HEK293 (cell line): ENCODE measurements around the gene FBL.

Source experiments
- ATF2 ChIP-seq: fragments of 450-650 bp; formaldehyde crosslinking; IDR thresholded peaks from 2 replicates; pipeline ENCODE4 v1.5.1; 2016; ENCODE audit warnings: missing biosample characterization, missing genetic modification characterization, low read depth
- KLF16 ChIP-seq: fragments of 450-650 bp; formaldehyde crosslinking; IDR thresholded peaks from 2 replicates; pipeline ENCODE4 v1.5.1; 2017; ENCODE audit warnings: missing biosample characterization, missing genetic modification characterization
- ZIC2 ChIP-seq: fragments of 450-650 bp; formaldehyde crosslinking; IDR thresholded peaks from 2 replicates; pipeline ENCODE4 v1.5.1; 2016; ENCODE audit warnings: missing biosample characterization, missing genetic modification characterization
- ZNF121 ChIP-seq: fragments of 450-650 bp; formaldehyde crosslinking; IDR thresholded peaks from 2 replicates; pipeline ENCODE4 v1.5.1; 2016; ENCODE audit warnings: missing biosample characterization, missing genetic modification characterization
- ZNF362 ChIP-seq: fragments of 450-650 bp; formaldehyde crosslinking; IDR thresholded peaks from 2 replicates; pipeline ENCODE4 v1.5.1; 2016; ENCODE audit warnings: missing biosample characterization, missing genetic modification characterization
- ZNF777 ChIP-seq: fragments of 450-650 bp; formaldehyde crosslinking; IDR thresholded peaks from 2 replicates; pipeline ENCODE4 v1.5.1; 2017; ENCODE audit warnings: missing biosample characterization, missing genetic modification characterization, borderline replicate concordance
- TF ChIP-seq, protein P1 (sequence below): fragments of 450-650 bp; formaldehyde crosslinking; IDR thresholded peaks from 2 replicates; pipeline ENCODE4 v1.5.1; 2017; ENCODE audit warnings: missing biosample characterization, missing genetic modification characterization
- TF ChIP-seq, protein P2 (sequence below): fragments of 450-650 bp; formaldehyde crosslinking; IDR thresholded peaks from 2 replicates; pipeline ENCODE4; 2016; ENCODE audit warnings: missing biosample characterization, missing genetic modification characterization
- TF ChIP-seq, protein P3 (sequence below): fragments of 450-650 bp; formaldehyde crosslinking; IDR thresholded peaks from 2 replicates; pipeline ENCODE4 v1.5.1; 2016; ENCODE audit warnings: missing biosample characterization, missing genetic modification characterization
- TF ChIP-seq, protein P4 (sequence below): fragments of 450-650 bp; formaldehyde crosslinking; IDR thresholded peaks from 2 replicates; pipeline ENCODE4 v1.5.1; 2017; ENCODE audit warnings: missing biosample characterization, missing genetic modification characterization
- TF ChIP-seq, protein P5 (sequence below): fragments of 450-650 bp; formaldehyde crosslinking; IDR thresholded peaks from 2 replicates; pipeline ENCODE4 v1.5.1; 2016; ENCODE audit warnings: missing biosample characterization, missing genetic modification characterization, borderline replicate concordance

The FBL gene

GRCh38 chr19:39845584-39845932 lies 621 bp downstream of the FBL start (continued):
- TF ChIP-seq ZNF777: no peak
- no peak for TF ChIP-seq ZIC2 (tag by site-specific recombination)
- no peak for TF ChIP-seq ATF2
- TF ChIP-seq, protein P1, sequence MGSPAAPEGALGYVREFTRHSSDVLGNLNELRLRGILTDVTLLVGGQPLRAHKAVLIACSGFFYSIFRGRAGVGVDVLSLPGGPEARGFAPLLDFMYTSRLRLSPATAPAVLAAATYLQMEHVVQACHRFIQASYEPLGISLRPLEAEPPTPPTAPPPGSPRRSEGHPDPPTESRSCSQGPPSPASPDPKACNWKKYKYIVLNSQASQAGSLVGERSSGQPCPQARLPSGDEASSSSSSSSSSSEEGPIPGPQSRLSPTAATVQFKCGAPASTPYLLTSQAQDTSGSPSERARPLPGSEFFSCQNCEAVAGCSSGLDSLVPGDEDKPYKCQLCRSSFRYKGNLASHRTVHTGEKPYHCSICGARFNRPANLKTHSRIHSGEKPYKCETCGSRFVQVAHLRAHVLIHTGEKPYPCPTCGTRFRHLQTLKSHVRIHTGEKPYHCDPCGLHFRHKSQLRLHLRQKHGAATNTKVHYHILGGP (tag by site-specific recombination): no peak
- TF ChIP-seq, protein P2, sequence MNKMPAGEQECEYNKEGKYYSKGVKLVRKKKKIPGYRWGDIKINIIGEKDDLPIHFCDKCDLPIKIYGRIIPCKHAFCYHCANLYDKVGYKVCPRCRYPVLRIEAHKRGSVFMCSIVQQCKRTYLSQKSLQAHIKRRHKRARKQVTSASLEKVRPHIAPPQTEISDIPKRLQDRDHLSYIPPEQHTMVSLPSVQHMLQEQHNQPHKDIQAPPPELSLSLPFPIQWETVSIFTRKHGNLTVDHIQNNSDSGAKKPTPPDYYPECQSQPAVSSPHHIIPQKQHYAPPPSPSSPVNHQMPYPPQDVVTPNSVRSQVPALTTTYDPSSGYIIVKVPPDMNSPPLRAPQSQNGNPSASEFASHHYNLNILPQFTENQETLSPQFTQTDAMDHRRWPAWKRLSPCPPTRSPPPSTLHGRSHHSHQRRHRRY (tag by site-specific recombination): no peak
- TF ChIP-seq KLF16 (tag by site-specific recombination): peak; percentile 61; the same call in 1 of the 2 replicates
- TF ChIP-seq, protein P3, sequence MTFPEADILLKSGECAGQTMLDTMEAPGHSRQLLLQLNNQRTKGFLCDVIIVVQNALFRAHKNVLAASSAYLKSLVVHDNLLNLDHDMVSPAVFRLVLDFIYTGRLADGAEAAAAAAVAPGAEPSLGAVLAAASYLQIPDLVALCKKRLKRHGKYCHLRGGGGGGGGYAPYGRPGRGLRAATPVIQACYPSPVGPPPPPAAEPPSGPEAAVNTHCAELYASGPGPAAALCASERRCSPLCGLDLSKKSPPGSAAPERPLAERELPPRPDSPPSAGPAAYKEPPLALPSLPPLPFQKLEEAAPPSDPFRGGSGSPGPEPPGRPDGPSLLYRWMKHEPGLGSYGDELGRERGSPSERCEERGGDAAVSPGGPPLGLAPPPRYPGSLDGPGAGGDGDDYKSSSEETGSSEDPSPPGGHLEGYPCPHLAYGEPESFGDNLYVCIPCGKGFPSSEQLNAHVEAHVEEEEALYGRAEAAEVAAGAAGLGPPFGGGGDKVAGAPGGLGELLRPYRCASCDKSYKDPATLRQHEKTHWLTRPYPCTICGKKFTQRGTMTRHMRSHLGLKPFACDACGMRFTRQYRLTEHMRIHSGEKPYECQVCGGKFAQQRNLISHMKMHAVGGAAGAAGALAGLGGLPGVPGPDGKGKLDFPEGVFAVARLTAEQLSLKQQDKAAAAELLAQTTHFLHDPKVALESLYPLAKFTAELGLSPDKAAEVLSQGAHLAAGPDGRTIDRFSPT: no peak
- TF ChIP-seq, protein P4, sequence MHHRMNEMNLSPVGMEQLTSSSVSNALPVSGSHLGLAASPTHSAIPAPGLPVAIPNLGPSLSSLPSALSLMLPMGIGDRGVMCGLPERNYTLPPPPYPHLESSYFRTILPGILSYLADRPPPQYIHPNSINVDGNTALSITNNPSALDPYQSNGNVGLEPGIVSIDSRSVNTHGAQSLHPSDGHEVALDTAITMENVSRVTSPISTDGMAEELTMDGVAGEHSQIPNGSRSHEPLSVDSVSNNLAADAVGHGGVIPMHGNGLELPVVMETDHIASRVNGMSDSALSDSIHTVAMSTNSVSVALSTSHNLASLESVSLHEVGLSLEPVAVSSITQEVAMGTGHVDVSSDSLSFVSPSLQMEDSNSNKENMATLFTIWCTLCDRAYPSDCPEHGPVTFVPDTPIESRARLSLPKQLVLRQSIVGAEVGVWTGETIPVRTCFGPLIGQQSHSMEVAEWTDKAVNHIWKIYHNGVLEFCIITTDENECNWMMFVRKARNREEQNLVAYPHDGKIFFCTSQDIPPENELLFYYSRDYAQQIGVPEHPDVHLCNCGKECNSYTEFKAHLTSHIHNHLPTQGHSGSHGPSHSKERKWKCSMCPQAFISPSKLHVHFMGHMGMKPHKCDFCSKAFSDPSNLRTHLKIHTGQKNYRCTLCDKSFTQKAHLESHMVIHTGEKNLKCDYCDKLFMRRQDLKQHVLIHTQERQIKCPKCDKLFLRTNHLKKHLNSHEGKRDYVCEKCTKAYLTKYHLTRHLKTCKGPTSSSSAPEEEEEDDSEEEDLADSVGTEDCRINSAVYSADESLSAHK: peak; percentile 14; the same call in 1 of the 2 replicates
- no peak for TF ChIP-seq ZNF121 (tag by site-specific recombination)
- TF ChIP-seq, protein P5, sequence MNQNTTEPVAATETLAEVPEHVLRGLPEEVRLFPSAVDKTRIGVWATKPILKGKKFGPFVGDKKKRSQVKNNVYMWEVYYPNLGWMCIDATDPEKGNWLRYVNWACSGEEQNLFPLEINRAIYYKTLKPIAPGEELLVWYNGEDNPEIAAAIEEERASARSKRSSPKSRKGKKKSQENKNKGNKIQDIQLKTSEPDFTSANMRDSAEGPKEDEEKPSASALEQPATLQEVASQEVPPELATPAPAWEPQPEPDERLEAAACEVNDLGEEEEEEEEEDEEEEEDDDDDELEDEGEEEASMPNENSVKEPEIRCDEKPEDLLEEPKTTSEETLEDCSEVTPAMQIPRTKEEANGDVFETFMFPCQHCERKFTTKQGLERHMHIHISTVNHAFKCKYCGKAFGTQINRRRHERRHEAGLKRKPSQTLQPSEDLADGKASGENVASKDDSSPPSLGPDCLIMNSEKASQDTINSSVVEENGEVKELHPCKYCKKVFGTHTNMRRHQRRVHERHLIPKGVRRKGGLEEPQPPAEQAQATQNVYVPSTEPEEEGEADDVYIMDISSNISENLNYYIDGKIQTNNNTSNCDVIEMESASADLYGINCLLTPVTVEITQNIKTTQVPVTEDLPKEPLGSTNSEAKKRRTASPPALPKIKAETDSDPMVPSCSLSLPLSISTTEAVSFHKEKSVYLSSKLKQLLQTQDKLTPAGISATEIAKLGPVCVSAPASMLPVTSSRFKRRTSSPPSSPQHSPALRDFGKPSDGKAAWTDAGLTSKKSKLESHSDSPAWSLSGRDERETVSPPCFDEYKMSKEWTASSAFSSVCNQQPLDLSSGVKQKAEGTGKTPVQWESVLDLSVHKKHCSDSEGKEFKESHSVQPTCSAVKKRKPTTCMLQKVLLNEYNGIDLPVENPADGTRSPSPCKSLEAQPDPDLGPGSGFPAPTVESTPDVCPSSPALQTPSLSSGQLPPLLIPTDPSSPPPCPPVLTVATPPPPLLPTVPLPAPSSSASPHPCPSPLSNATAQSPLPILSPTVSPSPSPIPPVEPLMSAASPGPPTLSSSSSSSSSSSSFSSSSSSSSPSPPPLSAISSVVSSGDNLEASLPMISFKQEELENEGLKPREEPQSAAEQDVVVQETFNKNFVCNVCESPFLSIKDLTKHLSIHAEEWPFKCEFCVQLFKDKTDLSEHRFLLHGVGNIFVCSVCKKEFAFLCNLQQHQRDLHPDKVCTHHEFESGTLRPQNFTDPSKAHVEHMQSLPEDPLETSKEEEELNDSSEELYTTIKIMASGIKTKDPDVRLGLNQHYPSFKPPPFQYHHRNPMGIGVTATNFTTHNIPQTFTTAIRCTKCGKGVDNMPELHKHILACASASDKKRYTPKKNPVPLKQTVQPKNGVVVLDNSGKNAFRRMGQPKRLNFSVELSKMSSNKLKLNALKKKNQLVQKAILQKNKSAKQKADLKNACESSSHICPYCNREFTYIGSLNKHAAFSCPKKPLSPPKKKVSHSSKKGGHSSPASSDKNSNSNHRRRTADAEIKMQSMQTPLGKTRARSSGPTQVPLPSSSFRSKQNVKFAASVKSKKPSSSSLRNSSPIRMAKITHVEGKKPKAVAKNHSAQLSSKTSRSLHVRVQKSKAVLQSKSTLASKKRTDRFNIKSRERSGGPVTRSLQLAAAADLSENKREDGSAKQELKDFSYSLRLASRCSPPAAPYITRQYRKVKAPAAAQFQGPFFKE (tag by site-specific recombination): peak; percentile 77; the same call in 1 of the 2 replicates
- TF ChIP-seq ZNF362 (tag by site-specific recombination): no peak
